ENCODE data around the gene POLR3G.

The POLR3G gene

DNA sequence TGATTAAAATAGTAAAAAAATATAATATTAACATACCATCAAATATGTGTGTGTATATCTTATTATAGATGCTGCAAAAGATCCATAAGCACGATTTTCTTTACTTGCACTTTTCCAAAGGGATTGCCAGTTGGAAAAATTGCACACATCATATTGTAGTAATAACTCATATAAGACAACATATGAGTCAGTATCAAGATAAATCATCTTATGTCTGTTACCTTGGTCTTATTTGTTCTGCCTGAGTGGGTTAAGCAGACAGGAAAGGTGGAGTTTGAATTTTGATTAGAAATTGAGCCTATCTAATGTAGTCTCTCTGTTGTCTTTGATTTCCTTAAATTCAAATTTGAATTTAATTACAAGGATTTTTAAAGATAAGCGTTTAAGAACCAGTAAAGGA is 30.1 kb downstream of the POLR3G start:
- no peak for DNase-seq

DNA sequence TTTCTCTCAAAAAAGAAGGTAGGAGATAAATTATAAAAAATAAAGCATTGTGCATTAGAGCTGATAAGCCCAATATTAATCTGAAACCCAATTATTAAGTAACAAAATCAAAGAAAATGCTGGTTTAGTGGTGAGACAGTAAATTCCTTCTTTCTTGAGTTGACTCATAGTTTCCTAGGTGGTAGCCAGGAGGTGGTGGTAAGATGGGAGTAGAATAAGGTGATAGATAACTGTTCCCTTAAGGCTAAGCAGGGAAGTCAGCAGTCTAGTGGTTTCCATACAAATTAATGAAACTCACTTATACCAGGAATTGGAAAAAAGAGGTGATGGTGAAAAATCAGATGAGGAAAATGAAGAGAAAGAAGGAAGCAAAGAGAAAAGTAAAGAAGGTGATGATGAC is 31.6 kb downstream of the POLR3G start:
- no peak for DNase-seq

DNA sequence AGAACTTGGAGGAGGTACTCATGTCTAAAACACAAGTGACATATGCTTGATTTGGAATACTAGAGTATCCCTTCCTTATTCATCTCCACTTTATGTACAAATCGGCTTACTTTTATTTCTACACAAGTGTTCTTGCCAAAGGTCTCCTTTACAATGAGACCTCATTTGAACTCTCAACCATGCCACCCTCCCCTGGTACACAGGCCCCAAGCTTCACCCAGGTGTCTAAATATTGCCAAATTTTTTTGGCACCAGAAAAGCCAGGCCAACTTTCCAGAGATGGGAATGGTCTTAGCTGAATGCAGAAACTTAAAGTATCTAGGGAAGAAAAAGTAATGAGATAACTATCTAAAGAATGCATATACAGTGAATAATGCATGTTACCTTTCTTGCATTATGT is 35.8 kb downstream of the POLR3G start:
- no peak for DNase-seq

DNA sequence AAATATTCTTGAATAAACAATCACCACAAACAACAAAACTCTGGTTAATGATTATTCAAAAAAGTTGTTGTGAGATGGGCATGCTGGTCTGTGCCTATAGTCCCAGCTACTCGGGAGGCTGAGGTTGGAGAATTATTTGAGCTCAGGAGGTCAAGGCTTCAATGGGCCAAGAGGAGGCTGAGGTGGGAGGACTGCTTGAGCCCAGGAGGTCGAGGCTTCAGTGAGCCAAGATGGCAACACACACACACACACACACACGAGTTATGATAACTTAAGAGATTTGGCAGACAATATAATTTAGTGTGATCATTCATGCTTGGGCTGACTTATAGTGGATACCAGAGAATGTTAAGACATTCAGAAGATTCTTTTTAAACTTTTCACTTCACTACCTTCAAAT is 39.9 kb downstream of the POLR3G start:
- DNase-seq: no peak

DNA sequence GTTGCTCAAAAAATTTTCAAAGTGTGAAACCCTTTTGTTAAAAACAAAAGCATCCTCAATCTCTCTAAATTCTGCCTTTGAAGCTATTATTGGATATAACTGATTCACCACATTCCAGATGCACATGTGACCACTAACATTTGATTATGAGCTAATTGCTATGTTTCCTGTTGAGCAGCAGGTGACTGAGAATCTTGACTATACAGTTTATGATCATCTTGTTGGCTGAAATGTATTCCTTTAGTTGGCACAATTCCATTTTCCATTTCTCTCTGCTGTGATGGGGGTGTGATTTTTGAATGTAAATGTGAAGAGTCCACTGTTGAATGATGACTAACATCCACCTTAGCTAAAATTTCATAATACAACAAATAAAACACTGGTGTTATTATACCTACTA is 44.0 kb downstream of the POLR3G start:
- DNase-seq: no peak

DNA sequence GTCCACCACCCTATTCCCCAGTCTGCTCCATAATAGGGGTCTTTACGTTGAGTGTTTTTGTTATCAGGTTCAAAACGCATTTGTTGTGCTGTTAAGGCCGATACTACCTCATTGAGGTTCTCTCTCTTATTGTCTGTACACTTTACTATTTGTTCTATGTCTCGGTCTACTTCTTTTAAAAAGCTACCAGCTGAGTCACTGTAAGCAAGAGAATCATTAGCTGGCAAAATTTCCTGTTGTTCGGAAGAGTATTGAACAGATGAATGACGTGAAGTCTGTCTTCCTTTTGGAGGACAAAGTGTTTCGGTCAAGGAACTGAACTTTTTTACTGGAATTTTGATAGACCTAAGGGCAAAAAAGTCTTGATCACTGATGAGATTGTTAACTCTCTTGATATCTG is 44.4 kb downstream of the POLR3G start:
- DNase-seq: no peak

DNA sequence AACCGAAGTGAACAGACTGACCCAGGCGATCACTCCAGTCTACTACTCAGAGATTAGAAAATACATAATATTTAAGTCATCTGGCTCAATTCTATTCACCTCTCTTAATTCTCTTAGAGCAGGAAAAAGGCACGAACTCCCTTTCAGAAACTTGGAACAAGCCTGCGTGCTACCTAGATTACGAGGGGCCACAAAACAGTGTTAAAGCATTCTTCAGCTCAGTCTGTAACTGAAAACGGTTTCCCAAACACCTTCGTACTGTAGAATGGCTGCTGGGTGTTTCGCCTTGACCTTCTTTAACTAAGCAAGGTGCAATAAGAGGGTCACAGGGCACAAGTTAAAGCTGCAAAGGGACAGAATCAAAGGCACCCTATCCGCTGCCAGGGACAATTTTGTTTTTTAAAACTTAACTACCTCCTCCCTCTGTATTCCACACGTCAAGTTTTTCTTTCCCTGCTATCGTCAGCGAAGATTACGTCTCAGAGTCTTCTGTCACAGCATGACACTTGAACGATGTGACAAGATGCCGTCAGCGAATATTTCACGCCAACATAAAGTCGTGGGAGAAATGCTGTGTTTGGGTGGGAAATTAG is 54.0 kb downstream of the POLR3G start:
- no peak for DNase-seq

DNA sequence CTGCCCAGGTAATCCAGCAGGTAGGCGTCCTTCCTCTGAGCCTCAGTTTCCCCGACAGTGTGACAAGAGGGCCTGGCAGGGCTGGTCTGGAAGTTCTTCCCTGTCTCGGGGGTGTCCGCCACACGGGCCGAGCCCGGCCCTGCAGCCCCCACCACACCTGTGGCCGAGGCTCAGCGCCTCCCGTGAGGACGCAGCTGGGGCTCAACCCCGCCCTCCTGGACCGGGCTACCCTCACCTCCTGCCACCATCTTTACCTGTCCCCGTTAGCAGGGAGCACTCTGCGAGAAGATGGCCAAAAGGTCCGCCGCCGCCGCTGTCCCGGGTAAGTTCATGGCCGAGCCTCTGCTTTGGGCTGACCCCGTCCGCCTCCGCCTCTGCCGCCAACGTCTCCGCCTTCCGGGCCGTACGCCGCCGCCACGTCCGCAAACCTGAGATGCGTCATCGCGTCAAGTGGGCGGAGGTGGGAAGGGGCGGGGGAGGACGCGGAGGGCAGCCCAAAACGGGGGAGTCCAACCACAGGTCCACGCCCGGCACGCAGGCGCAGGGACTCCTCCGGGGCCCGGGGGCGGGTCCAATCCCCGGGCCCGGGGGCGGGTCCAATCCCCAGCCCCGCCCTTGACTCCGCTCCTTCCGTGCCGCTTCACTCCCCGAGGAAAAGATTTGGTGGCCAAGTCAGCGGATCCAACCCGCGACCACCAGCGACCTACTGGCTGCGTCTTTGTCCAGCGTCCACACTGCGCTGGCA is 54.7 kb downstream of the POLR3G start, which contains the start of gene LYSMD3:
Gene LYSMD3 (minus strand): TSS at position 391 of the 745 bp plus-strand sequence. CDS start 4,295 bp downstream, outside the sequence.
- peak; percentile 72 for DNase-seq

DNA sequence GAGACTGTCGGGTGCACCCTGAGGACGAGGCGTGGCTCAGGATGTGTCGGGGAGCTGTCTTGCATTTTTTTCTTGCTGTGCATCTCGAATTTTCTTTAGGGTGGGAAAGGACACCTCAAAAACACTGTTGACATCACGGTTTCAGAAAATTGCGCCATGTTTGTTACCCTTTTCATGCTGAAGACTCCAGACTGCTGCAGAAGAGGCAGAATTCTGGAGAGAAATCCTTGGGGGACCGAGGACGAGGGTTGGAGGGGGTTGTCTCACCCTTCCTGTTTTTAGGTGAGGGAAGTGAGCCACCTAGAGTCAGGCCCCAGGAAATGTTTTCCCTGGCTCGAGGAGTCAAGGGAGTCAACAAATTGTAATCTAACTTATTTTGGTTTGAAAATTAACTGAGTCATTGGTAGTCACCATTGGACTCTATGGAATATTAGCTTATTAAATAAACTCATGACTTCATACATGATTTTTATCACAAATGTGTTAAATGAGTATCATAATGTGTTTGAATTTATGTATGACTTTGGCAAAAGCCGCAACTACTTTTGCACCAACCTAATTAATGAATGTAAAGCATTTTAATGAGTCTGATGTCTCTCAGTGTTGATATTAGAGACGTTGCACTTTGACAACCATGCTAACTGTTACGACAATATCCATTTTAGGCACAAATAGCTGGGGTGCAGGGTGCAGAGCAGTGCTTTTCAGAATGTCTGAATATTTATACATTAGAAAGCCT is 55.4 kb downstream of the POLR3G start:
- DNase-seq: peak; percentile 40

DNA sequence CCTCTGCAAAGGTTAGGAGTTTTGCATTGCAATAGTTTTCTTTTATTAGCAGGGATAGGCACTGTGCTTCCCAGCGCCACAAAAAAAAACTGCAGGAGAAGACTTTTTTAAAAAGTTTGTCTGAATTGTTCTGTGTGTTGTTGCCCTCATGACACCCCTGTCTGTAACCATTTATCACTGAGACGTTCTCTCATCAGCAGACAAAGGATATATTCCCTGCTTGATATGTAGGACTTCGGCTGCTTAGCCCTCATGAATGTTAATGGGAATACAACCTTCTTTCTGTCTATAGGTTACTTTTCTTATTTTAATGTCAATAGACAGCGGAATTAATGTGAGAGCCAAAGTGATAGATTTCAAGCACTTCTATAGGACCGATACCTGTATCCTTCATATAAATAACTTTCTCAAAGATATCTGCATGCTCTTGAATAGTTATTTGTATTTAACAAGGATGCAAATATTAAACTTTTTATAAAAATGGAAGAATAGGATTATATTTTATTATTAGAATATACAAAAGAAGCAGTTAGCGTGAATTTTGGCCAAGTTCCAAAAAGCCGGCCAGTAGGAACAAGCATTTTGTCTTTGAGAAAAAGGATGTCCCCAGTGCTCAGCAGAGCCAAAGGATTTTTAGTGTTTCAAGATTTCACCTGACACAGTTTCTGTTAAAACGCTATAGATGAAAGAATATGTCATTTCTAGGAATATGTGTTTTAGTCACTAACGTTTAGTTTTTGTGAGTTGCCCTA is 56.2 kb downstream of the POLR3G start:
- no peak for DNase-seq

DNA sequence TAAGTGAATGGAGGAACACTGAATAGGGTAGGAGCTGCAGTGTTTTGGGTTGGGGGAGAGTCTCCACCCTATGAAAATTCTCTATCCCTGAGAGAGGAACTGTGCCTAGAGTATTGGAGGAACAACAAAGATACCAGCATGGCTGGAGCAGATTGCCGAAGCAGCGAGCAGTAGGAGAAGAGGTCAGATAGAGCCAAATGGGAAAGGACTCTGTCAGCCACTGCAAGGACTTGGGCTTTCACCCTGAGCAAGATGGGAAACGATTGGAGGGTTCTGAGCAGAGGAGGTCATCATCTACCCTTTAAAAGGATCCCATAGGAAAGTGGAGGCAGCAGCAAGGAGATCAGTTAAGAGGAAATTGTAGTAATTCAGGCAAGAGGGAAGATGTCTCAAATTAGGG is 59.1 kb downstream of the POLR3G start:
- DNase-seq: no peak

DNA sequence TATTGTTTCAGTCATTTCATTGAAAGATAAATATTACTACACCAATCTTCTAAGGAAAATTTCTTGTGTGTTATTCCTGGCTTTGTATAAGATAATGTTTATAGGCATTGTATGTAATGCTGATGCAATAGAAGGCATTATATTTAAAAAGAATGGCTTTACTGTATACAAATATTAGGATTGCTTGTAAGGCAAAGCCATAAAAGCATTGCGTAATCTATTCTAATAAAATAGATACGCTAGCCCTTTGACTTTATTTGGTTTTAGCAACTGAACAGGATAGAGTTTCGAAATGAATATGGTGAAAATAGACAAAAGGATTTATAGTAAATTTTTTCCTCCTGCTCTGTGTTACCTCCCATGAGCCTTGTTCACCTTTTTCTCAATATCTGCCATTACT is 60.3 kb downstream of the POLR3G start:
- no peak for DNase-seq

DNA sequence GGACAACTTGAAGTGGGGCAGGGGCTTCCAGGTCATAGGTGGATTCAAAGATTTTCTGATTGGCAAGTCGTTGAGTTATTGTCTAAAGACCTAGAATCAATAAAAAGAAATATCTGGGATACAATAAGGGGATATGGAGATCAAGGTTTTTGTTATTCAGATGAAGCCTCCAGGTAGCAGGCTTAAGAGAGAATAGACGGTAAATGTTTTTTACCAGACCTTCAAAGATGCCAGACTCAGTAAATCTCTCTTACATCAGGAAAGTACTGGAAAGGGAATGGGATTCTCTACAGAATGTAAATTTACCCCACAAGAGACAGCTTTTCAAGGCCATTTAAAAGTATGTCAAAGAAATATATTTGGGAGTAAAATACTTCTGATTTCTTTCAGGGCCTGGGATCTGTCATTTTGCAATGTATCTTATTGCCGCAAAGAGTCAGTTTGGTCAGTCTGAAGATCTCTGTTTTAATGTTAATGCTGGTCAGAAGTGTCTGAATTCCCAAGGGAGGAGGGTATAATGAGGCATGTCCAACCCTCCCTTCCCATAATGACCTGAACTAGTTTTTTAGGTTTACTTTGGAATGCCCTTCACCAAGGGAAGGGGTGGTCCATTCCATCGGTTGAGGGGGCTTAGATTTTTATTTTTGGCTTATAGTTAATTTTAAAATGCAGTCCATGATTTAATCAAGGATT is 68.3 kb downstream of the POLR3G start:
- no peak for DNase-seq

DNA sequence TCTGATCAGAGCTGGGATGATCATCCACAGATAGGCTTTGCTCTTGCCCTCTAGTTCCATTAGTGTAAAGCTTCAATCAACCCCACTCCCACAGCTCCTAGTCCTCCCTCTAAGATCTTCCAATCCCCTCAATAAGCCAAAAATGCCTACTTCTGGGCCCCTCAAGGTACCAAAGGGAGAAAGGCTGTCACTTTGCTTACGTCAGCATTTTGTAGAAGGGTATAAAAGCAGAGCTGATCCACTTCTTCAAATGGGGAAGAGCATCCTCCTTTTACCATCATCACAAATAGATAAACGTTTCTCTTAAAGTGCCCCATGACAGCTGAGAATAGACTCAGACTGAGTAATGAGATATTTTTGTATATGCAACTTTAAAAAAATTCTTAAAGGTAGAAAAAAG is 70.8 kb downstream of the POLR3G start:
- DNase-seq: no peak

DNA sequence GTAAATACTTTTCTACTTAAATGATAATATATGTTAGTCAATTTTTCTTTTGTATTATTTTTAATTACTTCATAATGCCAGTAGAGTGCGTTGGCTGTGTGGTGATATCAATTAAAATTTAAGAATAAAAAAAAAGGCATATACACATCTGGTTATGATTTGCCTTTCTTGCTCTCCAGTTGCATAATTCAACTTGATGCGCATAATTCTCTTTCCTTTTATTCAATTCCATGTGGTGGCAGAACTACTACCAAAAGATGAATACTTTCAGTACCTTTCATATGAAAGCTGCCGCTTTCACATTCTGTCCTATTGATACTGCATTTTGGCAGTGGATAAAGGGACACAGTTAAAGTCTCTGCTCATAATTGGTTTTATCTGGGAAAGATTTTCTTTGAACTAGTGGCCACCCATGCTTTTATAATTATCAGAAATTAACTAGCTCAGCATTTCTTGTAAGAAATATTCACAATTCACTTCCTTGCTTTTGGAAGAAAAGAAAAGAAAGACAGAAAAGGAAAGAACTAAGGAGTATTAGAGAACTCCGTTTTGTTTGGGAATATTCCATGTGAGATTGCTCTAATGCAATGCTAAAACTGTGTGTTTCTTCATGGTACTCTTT is 71.7 kb downstream of the POLR3G start:
- no peak for DNase-seq

DNA sequence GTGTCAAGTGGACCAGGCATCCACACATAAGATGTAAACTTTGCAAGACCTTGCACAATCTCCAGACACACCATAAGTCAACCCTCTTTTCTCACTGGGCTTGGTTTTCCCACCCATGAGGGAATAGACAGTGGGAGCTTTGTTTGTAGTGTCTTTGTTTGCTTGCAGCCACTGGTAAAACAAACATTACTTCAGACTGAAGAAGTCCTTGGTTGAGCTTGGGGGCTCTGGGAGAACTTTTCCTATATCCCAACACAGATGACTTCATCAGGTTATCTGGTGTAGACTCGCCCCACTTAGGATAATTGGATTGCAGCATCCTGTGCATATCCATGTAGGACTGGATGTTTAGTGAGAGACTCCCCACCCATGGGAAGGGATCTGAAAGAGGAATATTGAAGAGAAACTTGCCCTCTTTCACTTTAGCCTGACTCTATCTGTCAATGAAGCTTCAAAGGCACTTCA is 72.4 kb downstream of the POLR3G start:
- DNase-seq: no peak

DNA sequence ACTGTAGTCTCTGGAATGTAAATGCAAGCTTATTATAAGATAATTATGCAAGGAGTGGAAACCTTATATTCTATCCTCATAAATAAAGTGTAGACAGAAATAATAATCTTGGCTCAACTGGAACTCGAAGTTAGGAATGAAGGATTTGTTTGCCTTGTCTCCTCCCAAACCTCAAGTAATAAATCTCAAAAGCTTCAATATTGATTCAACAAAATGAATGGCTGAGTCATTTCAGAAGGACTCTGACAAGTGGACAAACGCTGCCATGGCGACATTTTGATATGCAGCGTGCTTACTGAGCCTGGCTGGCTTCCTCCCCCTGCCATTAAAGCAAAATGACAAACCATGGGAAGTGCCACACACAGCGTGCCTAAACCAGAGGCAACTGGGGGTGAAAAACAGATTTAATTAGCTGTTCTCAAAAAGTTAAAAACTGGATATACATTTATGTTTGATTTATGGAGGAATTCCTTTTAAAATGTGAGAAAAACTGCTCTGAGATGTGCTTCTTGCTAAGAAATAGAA is 73.5 kb downstream of the POLR3G start:
- no peak for DNase-seq

DNA sequence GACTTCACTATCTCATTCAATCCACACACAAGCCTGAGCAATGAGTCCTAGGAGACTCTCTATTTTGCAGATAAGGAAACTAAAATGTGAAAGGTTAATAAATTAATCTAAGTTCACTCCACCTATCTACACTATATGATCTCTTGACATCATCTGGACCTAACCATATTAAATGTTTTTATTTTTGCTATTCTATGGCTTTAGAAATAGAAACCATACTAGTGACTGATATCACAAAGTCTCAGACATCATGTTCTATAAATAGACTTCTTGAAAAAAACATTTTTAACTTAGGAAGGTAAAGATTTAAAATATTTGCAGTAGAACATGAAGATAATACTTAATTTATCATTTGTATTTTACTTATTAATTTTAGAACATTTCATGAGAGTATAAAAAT is 74.6 kb downstream of the POLR3G start:
- DNase-seq: no peak

DNA sequence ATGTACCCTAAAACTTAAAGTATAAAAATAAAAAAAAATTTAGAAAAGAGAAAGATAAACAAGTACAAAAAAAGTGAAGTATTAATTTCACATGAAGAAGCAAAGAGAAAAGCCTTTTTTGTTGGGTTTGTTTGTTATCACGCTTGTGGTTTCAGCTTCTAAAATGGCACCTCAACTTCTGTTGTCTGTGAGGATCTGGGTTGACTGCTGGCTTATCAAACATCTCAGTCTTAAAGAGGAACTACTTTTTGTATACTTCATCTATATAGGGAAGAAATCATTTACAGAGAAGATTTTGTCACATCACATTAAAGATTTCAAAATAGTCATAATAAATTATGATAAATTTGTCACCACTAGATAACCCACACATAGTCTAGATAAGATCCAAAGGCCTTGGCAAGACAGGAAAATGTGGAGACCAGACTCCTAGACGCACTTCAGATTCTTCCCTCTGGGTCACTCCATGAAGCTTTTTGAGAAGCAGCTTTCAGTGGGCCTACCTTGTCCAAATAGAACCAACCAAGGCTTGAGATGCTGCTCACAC is 75.1 kb downstream of the POLR3G start:
- DNase-seq: no peak

DNA sequence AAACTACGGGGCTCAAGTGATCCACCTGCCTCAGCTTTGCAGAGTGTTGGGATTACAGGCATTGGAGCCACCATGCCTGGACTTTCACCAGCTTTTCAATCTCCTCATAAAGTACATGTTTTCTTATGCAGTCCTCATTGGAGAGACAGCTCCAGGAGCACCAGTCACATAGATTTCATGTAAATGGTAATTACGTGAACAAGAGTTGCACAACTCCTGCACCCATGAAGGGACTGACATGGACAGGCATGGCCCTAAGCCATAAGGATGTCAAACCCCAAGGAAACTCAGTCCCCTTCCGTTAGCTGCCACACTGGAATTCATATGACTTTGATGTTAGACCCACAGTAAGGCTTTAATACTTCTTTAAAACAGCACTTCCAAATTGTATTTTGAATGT is 76.3 kb downstream of the POLR3G start:
- no peak for DNase-seq

DNA sequence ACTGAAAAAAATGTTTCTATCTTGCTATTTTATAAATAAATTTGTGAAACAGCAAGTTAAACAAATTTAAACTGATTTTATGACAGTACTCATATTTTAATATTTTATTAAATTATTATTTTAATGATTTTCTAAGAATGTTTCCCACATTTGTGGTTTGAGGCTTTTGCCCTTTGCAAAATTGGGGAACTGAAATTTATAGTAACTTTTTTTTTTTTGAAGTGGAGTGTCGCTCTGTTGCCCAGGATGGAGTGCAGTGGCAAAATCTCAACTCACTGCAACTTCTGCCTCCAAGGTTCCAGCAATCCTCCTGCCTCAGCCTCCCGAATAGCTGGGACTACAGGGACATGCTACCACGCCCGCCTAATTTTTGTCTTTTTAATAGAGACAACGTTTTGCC is 76.7 kb downstream of the POLR3G start:
- DNase-seq: no peak

DNA sequence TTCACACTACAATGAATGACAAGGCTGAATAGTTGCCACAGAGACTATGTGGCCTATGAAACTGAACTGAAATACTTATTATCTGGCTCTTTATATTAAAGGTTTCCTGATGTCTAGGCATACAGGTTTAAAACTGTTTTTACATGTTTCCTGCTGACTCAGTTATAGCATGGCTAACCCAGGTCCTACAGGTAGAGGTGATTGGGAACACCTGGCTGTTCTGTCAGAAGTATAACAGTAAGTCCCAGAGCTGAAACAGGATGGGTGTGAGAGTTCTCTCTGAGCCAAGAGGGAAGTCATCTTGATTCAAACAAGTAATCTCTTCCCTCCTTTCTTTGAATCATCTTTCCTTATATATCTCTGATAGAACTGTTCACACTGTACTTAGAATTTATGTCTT is 79.0 kb downstream of the POLR3G start:
- DNase-seq: no peak
